ENCODE results near the gene DIRAS1.

Gene DIRAS1

DNA sequence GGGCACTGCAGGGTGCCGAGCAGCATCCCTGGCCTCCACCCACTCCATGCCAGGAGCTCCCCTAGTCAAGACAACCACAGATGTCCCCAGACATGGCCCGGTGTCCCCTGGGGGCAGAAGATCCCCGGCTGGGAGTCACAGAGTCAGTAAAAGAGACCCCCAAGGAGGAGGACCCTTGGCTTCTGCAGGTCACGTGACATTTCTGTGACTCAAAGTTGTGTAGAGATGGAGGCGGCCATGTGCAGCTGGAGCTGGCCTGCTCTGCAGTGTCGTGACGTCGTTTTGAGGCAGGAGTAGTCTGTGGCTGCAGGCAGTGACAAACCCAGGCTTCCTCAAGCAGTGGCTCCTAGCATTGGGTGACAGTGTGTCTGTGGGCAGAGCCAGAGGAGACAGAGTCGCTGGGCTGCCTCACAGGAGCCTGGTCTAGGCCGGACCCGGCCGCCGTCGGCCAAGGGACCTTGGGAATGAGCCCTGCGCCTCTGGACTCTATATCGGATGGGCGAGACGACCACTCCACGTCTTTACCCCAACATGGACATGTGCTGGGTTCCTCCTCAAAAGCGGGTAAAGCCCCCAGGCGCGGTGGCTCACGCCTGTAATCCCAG is 7.7 kb upstream of the DIRAS1 start:
- no peak for DNase-seq
- H3K27me3 Mint-ChIP-seq: peaks cover 18 to 32% of the 10 kb centered on the region in 2 donors
- H3K9me3 Mint-ChIP-seq: no peaks in the 10 kb centered on the region
- ATAC-seq (replicated peaks): no peak
- H3K36me3 Mint-ChIP-seq (ENCODE audit: insufficient read depth): peaks cover 2% of the 10 kb centered on the region
- no peak overlapping the region for H3K27ac Mint-ChIP-seq
- H3K4me3 Mint-ChIP-seq: no peak overlapping the region
- peaks cover 0 to 13% of the 10 kb centered on the region in 2 donors for H3K4me1 Mint-ChIP-seq (ENCODE audit: low read depth in 2 of 2)

DNA sequence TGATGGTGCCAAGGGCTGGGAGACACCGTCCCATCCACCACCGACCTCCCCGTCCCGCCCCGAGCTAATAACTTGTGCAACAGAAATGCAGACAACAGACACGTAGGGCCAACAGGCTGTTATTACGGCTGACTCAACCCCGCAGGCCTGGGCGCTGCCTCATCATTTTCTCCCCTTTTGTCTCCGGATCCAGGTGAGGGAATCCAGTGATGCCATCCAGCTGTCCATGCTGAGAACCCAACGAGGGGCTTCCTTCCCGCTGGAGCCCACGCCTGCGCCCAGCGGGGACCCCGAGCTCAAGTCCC is 6.4 kb upstream of the DIRAS1 start:
- ATAC-seq (replicated peaks) (no peak), DNase-seq (no peak)
- peaks cover 0 to 10% of the 10 kb centered on the region in 2 donors for H3K4me1 Mint-ChIP-seq (ENCODE audit: low read depth in 2 of 2)
- peaks cover 21 to 45% of the 10 kb centered on the region in 2 donors for H3K27me3 Mint-ChIP-seq
- no peak overlapping the region for H3K4me3 Mint-ChIP-seq
- H3K9me3 Mint-ChIP-seq: no peaks in the 10 kb centered on the region
- H3K27ac Mint-ChIP-seq: no peak overlapping the region
- H3K36me3 Mint-ChIP-seq (ENCODE audit: insufficient read depth): peaks cover 2% of the 10 kb centered on the region

DNA sequence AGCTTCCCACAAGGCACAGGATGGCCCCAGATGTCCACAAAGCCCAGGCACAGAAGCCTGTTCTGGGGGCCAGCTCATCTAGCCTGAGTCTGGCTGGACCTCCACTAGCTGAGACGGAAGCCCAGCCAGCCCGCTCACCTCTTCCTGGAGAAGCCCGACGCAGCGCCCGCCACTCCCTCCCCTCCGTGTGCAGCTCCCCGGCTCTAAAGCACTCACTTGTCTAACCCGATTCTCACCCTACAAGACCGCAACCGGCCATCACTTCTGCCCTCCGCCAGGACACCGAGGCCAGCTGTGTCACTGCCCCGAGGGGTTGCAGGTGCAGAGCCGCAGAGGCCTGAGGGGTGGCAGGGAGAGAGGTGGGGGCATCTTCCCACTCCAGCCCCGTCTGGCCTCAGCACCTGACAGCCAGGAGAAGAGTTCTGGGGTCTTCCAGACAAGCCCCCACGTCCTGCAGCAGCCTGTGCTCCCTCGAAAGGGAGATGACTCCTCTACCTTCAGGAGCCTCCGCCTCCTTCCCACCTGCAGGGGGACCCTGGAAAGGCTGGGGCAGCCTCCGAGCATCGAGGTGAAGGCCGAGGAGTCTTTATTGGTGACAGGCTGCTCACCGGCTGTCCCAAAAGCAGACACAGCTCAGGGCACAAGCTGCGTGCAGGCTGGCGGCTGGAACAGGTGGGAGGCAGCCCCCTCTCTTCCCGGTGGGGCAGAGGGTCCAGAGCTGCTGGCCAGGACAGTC is 5.9 kb upstream of the DIRAS1 start:
- Mint-ChIP-seq H3K4me1 (ENCODE audit: low read depth in 2 of 2) (peaks cover 0 to 10% of the 10 kb centered on the region in 2 donors), H3K4me3 (no peak overlapping the region), H3K27me3 (peaks cover 25 to 50% of the 10 kb centered on the region in 2 donors), H3K36me3 (ENCODE audit: insufficient read depth) (peaks cover 2% of the 10 kb centered on the region), H3K9me3 (no peaks in the 10 kb centered on the region), H3K27ac (no peak overlapping the region)
- ATAC-seq (replicated peaks) (no peak), DNase-seq (no peak)

DNA sequence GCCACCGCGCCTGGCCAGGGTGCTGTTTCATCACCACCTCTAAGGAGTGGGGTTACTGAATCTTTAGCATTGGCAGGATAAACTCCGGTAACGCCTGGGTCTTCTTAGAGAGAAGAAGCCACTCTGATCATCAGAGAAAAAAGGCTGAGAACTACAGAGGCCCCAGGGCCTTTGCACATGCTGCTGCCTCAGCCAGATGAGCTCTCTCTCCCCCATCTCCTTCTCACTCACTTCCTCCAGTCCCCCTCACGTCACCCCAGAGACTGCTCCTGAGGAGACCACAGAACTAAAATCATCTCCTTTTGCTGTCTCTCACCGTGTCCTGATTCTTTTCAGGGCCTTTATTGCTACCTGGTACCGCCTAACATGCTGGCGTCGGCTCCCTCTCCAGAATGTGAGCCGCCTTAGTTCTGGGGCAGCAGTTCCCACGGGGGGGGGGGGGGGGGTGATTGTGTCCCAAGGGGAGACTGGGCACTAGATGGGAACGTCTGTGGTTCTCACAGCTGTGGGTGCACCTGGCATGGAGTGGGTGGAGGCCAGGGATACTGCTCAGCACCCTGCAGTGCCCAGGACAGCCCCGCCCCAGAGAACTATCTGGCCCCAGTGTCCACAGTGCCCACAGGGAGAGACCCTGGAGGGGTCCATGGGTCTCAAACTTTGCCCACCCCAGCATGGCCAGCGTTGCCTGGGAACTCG is 5.1 kb upstream of the DIRAS1 start:
- no peaks in the 10 kb centered on the region for H3K36me3 Mint-ChIP-seq (ENCODE audit: insufficient read depth)
- H3K27ac Mint-ChIP-seq: no peak overlapping the region
- no peak for DNase-seq
- no peak for ATAC-seq (replicated peaks)
- H3K4me1 Mint-ChIP-seq (ENCODE audit: low read depth in 2 of 2): peaks cover 0 to 10% of the 10 kb centered on the region in 2 donors
- H3K27me3 Mint-ChIP-seq: peaks cover 25 to 55% of the 10 kb centered on the region in 2 donors
- H3K9me3 Mint-ChIP-seq: no peaks in the 10 kb centered on the region
- no peak overlapping the region for H3K4me3 Mint-ChIP-seq

DNA sequence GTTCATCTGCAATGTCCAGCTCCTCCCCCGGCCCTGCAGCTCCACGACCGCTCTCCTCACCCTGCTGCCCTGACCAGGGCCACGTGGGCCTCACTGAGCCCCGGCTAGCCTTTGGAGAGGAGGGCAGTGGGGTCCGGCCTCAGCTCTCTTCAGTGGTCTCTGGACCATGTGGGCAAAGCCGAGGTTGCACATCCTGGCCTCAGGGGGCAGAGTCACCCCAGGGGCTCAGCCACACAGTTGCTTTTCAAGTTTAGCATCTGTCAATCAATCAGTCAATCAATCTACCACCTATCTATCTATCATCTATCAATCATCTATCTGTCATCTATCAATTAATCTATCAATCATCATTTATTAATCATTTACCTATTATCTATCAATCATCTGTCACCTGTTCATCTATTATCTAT is 3.0 kb upstream of the DIRAS1 start:
- Mint-ChIP-seq H3K27ac (no peak overlapping the region), H3K4me1 (ENCODE audit: low read depth in 2 of 2) (peaks cover 0 to 10% of the 10 kb centered on the region in 2 donors), H3K4me3 (no peak overlapping the region), H3K36me3 (ENCODE audit: insufficient read depth) (no peaks in the 10 kb centered on the region), H3K9me3 (no peaks in the 10 kb centered on the region), H3K27me3 (peaks cover 30 to 69% of the 10 kb centered on the region in 2 donors)
- DNase-seq: no peak
- no peak for ATAC-seq (replicated peaks)

DNA sequence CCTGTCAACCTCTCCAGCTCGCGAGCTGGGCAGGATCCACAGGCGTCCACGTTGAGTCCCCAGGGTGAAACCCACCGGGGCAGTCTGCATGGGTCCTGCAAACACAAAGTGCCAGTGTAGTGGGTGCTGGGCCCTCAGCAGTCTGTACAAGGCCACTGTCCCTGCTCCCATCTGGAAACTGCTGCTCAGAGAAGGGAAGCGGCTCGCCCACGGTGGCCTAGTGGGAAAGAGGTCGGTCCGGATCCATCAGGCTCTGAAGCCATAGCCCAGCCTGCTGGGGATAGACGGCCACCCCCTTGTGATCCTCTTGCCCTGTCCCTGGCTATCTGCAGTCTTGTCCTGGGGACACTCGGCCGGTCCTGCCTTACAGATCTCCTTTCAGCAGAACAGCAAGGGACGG is 2.6 kb upstream of the DIRAS1 start:
- no peak for DNase-seq
- Mint-ChIP-seq H3K4me1 (ENCODE audit: low read depth in 2 of 2) (peaks cover 0 to 9% of the 10 kb centered on the region in 2 donors), H3K9me3 (no peaks in the 10 kb centered on the region), H3K4me3 (no peak overlapping the region), H3K36me3 (ENCODE audit: insufficient read depth) (no peaks in the 10 kb centered on the region), H3K27ac (no peak overlapping the region), H3K27me3 (peaks cover 30 to 73% of the 10 kb centered on the region in 2 donors)
- no peak for ATAC-seq (replicated peaks)

DNA sequence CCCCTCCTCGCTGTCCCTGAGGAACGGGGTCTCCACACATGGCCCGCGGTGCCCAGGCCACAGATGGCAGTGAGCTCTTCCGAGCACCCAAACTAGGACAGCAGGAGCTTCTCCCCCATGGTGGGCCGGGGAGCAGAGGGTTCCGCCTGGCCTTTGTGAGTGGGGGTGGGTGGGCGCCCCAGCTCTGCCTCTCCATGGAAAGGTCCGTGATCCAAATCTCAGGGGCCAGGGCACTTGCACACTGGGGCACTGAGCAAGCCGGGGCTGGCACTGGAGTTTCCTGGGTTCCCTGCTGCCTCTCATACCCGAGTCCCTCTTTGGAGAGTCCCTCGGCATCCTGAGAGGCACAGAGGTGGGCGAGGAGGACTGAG is 2.2 kb upstream of the DIRAS1 start:
- Mint-ChIP-seq H3K36me3 (ENCODE audit: insufficient read depth) (no peaks in the 10 kb centered on the region), H3K27me3 (peaks cover 30 to 77% of the 10 kb centered on the region in 2 donors), H3K27ac (no peak overlapping the region), H3K9me3 (no peaks in the 10 kb centered on the region), H3K4me3 (no peak overlapping the region), H3K4me1 (ENCODE audit: low read depth in 2 of 2) (peaks cover 0 to 6% of the 10 kb centered on the region in 2 donors)
- DNase-seq (no peak), ATAC-seq (replicated peaks) (no peak)

DNA sequence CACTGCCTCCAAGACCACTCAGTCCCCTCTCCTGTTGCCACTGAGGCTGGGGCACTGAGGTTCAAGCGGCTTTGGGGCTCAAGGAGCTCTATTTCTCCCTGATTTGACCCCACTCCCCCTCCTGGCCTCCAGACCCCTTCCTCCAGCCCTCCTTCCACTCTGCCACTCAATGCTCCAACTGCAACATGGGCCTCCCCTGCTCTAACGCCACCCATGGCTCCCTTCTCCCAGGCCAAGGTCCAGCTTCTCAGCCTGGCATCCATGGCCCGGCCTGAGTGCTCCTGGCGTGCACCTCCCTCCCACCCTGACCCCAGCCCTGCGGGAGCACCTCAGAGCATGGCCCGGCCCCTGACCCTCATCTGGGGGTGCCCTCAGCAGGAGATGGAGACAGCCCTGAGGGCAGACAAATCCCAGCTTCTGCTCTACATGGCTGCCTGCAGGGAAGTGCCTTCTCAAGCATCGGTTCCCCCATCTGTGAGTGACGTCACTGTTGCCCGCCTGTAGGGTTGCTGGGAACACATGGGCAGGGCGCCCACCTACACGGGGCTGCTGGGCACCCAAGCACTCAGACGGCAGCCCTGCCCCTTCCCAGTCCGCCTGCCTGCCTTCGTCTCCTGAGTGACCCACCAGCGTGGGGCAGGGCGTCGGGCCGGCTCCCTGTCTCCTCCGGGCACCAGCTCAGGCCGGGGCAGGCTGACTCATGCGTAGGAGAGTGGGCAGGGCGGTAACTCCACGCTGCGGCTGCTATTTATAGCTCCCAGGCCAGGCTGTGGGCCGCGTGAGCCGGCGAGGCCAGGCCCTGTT is 1.6 kb upstream of the DIRAS1 start:
- peaks cover 30 to 82% of the 10 kb centered on the region in 2 donors for H3K27me3 Mint-ChIP-seq
- no peaks in the 10 kb centered on the region for H3K9me3 Mint-ChIP-seq
- DNase-seq: no peak
- no peaks in the 10 kb centered on the region for H3K36me3 Mint-ChIP-seq (ENCODE audit: insufficient read depth)
- ATAC-seq (replicated peaks): no peak
- no peak overlapping the region for H3K27ac Mint-ChIP-seq
- H3K4me1 Mint-ChIP-seq (ENCODE audit: low read depth in 2 of 2): peaks cover 0 to 4% of the 10 kb centered on the region in 2 donors
- peak overlapping the region in 1 of 2 donors; percentile 49 for H3K4me3 Mint-ChIP-seq

DNA sequence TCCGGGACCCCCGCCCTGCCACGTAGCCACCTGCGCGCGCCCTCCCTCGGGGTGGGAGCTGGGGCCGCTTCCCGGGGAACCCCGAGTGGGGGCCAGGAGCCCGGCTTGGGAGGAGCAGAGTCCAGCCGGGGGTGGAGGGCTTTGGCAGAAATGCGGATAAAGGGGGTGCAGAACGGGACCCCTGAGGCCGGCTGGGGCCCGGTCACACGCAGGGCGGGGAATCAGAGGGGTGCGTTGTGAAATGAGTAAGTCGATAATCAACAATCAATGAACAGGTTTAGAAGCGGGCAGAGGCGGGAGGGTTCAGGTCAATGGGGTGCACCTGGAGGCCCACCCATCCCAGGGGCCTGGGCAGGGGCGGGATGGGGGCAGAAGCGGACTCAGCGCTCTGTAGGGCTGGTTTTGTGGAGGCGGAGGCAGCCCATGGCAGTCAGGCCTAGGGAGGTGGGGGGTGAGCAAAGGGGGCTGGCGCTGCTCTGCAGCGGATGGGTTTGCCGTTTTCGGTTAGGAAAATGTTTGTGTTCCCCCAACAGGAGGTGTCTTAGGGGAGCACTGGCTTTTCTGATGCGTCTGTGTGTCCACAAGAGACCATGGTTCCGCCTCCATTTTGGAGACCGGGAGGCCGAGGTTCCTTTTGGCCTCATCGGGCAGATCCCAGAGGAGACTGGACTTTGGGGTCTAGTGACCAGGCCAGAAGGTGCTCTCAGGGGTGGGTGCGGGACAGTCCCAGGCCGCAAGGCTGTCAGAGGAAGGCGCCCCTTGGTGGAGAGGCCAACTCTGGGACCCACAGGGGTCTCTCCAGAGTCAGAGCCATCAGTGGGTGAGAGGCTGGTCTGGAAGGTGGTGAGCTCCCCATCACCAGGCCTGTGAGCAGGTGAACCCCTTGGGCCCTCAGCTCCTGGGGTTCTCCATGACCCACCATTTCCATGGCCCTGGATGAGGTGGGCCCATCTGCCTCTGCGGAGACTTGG is 683 bp upstream of the DIRAS1 start:
- Mint-ChIP-seq H3K4me1 (ENCODE audit: low read depth in 2 of 2) (no peaks in the 10 kb centered on the region), H3K36me3 (ENCODE audit: insufficient read depth) (no peaks in the 10 kb centered on the region), H3K27me3 (peaks cover 30 to 77% of the 10 kb centered on the region in 2 donors), H3K9me3 (no peaks in the 10 kb centered on the region), H3K4me3 (peak overlapping the region; percentile 40 to 54), H3K27ac (no peak overlapping the region)
- ATAC-seq (replicated peaks) (no peak), DNase-seq (no peak)

DNA sequence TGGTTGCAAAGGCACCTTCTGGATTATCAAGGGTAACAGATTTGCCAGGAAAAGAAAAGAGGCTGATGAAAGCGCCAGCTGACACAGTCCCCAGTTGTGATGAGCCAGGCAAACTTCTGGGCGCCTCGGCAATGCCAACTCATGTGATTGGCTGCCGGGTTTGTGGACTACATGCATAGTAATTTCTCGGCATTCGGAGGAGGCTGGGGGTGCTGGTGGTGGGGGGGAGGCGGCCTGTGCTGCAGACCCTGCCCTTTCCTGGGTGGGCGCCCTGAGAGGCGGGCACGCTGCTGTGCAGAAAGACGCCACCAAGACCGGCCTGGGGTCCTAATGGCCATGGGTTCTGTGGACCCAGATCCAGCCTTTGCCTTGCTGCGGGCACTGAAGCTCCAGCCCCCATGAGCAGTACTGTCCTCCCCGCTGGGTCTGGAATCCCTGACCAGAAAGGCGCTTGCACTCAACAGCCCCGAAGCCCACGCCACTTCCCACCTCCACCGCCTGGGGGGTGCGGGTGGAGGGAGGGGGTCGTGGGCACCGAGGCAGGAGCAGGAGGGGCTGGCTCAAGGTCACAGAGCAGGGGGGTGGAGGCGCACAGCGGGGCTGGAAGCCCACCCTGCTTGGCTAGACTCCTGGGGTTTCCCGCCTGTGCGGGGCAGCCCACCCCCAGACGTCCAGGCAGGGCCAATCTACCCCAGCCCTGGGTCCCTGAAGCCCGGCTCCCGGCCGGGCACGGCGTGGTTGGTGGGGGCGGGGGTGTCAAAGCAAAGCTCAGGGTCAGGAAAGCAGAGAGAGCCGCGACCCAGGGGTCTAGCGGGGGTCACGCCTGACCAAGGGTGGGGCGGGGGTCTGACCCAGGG is 1.0 kb downstream of the DIRAS1 start:
- Mint-ChIP-seq H3K9me3 (peaks cover 4 to 10% of the 10 kb centered on the region in 2 donors), H3K27me3 (peaks cover 28 to 81% of the 10 kb centered on the region in 2 donors), H3K4me1 (ENCODE audit: low read depth in 2 of 2) (no peaks in the 10 kb centered on the region), H3K36me3 (ENCODE audit: insufficient read depth) (no peaks in the 10 kb centered on the region), H3K27ac (no peak overlapping the region), H3K4me3 (peak overlapping the region; percentile 45 to 67)
- no peak for DNase-seq
- ATAC-seq (replicated peaks): no peak

DNA sequence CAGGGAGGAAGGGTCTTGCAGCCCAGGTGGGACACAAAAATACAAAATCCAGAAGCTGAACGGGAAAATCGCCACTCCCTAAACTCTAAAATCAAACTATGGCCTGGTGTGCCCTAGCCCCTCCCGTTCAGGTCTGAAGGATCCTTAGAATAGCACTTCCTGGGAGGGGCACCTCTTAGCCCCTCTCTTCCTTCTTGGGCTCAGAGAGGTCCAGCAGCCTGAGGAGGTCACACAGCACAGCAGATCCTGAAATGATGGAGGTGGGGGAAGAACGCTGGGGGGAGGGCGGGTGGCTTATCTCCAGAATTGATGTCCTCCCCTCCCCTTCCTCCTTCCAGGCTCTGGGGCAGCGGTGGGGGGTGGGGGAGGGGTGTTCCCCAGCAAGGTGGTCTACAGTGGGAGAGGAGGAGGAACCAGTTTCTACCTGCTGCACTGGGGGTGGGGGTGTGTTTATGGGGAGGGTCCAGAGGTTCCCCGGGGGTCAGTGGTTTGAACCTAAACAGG is 1.9 kb downstream of the DIRAS1 start:
- Mint-ChIP-seq H3K36me3 (ENCODE audit: insufficient read depth) (no peaks in the 10 kb centered on the region), H3K27me3 (peaks cover 27 to 83% of the 10 kb centered on the region in 2 donors), H3K27ac (no peak overlapping the region), H3K4me1 (ENCODE audit: low read depth in 2 of 2) (no peaks in the 10 kb centered on the region), H3K4me3 (peak overlapping the region in 1 of 2 donors; percentile 67), H3K9me3 (peaks cover 6 to 14% of the 10 kb centered on the region in 2 donors)
- ATAC-seq (replicated peaks) (no peak), DNase-seq (no peak)

All from effector memory CD8-positive, alpha-beta T cell (primary cell).